Endothelial cell of umbilical vein (primary cell): ENCODE measurements around the gene EXOC6. TPM values are rescaled to one million over a fixed set of nuclear protein-coding genes. Genes with fewer than 3 reads are reported as not detected.

Experiments
- BruUV-seq: library from RNA; stranded (reverse); fragments of 400-500 nt; replicated peaks from 2 replicates; lab custom pipeline; 2021; lab: Mats Ljungman, UMichigan
- CTCF ChIA-PET: fragments of 300-600, 350-600 bp; sonication (Branson Sonifier 250); formaldehyde crosslinking; loops from one replicate; lab custom pipeline; 2021; ENCODE audit warnings: antibody characterized with exemption, inconsistent platforms; lab: Charles Lee
- POLR2A ChIA-PET: fragments of 300-600, 350-600 bp; sonication (Branson Sonifier 250); formaldehyde crosslinking; loops from one replicate; lab custom pipeline; 2021; ENCODE audit warnings: antibody characterized with exemption, inconsistent platforms; lab: Charles Lee
- DNase-seq: peaks from one replicate; pipeline ENCODE4 v3.0.0-alpha.2; 2011; ENCODE audit warnings: low read depth, low spot score
- FAIRE-seq: peaks from 2 replicates; lab custom pipeline; 2011; peaks lifted over from hg19 to GRCh38; lab: Jason Lieb, UNC
- H2AFZ ChIP-seq: 2 replicates; pipeline ENCODE4 v1.6.0; 2012; ENCODE audit warnings: low read depth, low read length, control low read depth, inconsistent platforms
- H3K27ac ChIP-seq: 2 replicates; pipeline ENCODE4 v1.5.1; 2011; ENCODE audit warnings: low read depth, mild to moderate bottlenecking, control low read depth, low read length, moderate library complexity; ENCODE audit not compliant: insufficient read depth
- H3K27me3 ChIP-seq, 2 experiments: 2 replicates each; pipeline versions ENCODE4 v1.6.0 to v1.6.1; 2011; ENCODE audit warnings: low read length in 2 of 2, mixed read lengths in 1 of 2; ENCODE audit not compliant: control insufficient read depth in 2 of 2, insufficient read depth in 2 of 2
- H3K36me3 ChIP-seq, 2 experiments: 2 replicates in 1 of 2; 3 replicates in 1 of 2; pipeline ENCODE4 v1.5.1; 2011; ENCODE audit warnings: low read length in 2 of 2, mild to moderate bottlenecking in 1 of 2, moderate library complexity in 1 of 2; ENCODE audit not compliant: control insufficient read depth in 2 of 2, insufficient read depth in 2 of 2; ENCODE audit errors: extremely low read depth in 1 of 2
- H3K4me1 ChIP-seq: 3 replicates; pipeline ENCODE4 v1.5.1; 2011; ENCODE audit warnings: mild to moderate bottlenecking, low read length; ENCODE audit not compliant: control insufficient read depth, insufficient read depth; ENCODE audit errors: extremely low read depth
- H3K4me2 ChIP-seq: 2 replicates; pipeline ENCODE4 v1.6.1; 2011; ENCODE audit warnings: low read length, control low read depth, mixed read lengths; ENCODE audit not compliant: insufficient read depth
- H3K4me3 ChIP-seq, 3 experiments: fragments of 200-600 bp in 1 of 3; sonication (generic), shearing (Covaris generic) in 1 of 3; replicated peaks in 1 of 3; 2 replicates each; pipeline ENCODE4 v1.5.1; 2011 to 2016; ENCODE audit warnings: control low read depth in 3 of 3, low read length in 3 of 3, mild to moderate bottlenecking in 2 of 3, inconsistent platforms in 1 of 3, low read depth in 1 of 3, moderate library complexity in 1 of 3; ENCODE audit not compliant: insufficient read depth in 1 of 3
- H3K79me2 ChIP-seq: 2 replicates; pipeline ENCODE4 v1.6.0; 2012; ENCODE audit warnings: low read length, inconsistent platforms; ENCODE audit not compliant: control insufficient read depth, insufficient read depth
- H3K9ac ChIP-seq: replicated peaks from 2 replicates; pipeline ENCODE3; 2011; ENCODE audit warnings: low read length, control low read depth; ENCODE audit not compliant: insufficient read depth; ENCODE audit errors: extremely low read depth
- H3K9me1 ChIP-seq: replicated peaks from 3 replicates; pipeline ENCODE4 v1.6.0; 2011; ENCODE audit warnings: mild to moderate bottlenecking, low read length; ENCODE audit not compliant: control insufficient read depth, insufficient read depth; ENCODE audit errors: extremely low read depth
- H3K9me3 ChIP-seq: replicated peaks from 2 replicates; pipeline ENCODE4 v1.5.1; 2012; ENCODE audit warnings: low read length, inconsistent platforms; ENCODE audit not compliant: control insufficient read depth, insufficient read depth
- H4K20me1 ChIP-seq: replicated peaks from 2 replicates; pipeline ENCODE3; 2011; ENCODE audit warnings: mild to moderate bottlenecking, low read length; ENCODE audit not compliant: control insufficient read depth, insufficient read depth; ENCODE audit errors: extremely low read depth
- EZH2 ChIP-seq: IDR thresholded peaks from 2 replicates; pipeline ENCODE4 v1.6.1; 2012; ENCODE audit warnings: borderline replicate concordance, low read depth, mild to moderate bottlenecking, moderate library complexity, low read length, inconsistent platforms; ENCODE audit not compliant: severe bottlenecking
- FOS ChIP-seq: IDR thresholded peaks from 2 replicates; pipeline ENCODE4 v1.6.1; 2011; ENCODE audit warnings: mild to moderate bottlenecking, low read length, moderate library complexity, borderline replicate concordance; ENCODE audit not compliant: insufficient read depth
- GATA2 ChIP-seq: IDR thresholded peaks from 2 replicates; pipeline ENCODE4 v1.7.0; 2011; ENCODE audit warnings: low read depth, mild to moderate bottlenecking, moderate library complexity, mixed read lengths, low read length; ENCODE audit not compliant: insufficient read length, insufficient read depth
- JUN ChIP-seq: IDR thresholded peaks from 2 replicates; pipeline ENCODE4 v1.6.1; 2011; ENCODE audit warnings: borderline replicate concordance, low read depth; ENCODE audit not compliant: insufficient read length, insufficient read depth
- MYC ChIP-seq: IDR thresholded peaks from one replicate; pipeline ENCODE4 v1.6.1; 2011; ENCODE audit warnings: mild to moderate bottlenecking, low read depth, low read length
- POLR2A ChIP-seq: IDR thresholded peaks from 2 replicates; pipeline ENCODE4 v1.6.1; 2012; ENCODE audit warnings: low read depth, mild to moderate bottlenecking, control low read depth, low read length
- POLR2AphosphoS5 ChIP-seq: IDR thresholded peaks from 2 replicates; pipeline ENCODE4 v1.6.1; 2012; ENCODE audit warnings: low read depth, mild to moderate bottlenecking, control low read depth, low read length, moderate library complexity; ENCODE audit not compliant: insufficient read depth
- dilution Hi-C: fragments of 300-500 bp; cut with MboI; formaldehyde crosslinking; loops from one replicate; pipeline ENCODE4 v1.15.0; 2019; ENCODE audit warnings: low sequenced_read_pairs; ENCODE audit not compliant: extremely low pct_ligation_motif_present
- intact Hi-C: fragments of 100-400 bp; cut with micrococcal nuclease; formaldehyde crosslinking; loops from one replicate; pipeline ENCODE4 v1.10.0; 2022
- polyA plus RNA-seq, 4 experiments: library from polyadenylated mRNA; depleted of rRNA in 3 of 4; stranded (reverse) in 3 of 4; unstranded in 1 of 4; fragments of >200 nt; gene quantifications; 2 replicates each; pipeline versions ENCODE4 v1.2.1 to v1.2.3, GENCODE V29; 2011 to 2012; ENCODE audit warnings: missing spikeins in 1 of 4
- total RNA-seq: library from RNA; stranded (reverse); gene quantifications from 2 replicates; pipeline ENCODE4 v1.2.3, GENCODE V29; 2021
- TF ChIP-seq, protein P1 (sequence below), 2 donors: IDR thresholded peaks; 1 replicate in 1 of 2; 2 replicates in 1 of 2; pipeline ENCODE4 v1.5.1; 2011; ENCODE audit warnings: low read length in 2 of 2, mild to moderate bottlenecking in 2 of 2, moderate library complexity in 2 of 2, control low read depth in 1 of 2, inconsistent platforms in 1 of 2, low read depth in 1 of 2; ENCODE audit not compliant: insufficient read depth in 1 of 2; ENCODE audit errors: extremely low read depth in 1 of 2
- TF ChIP-seq, protein P2 (sequence below): IDR thresholded peaks from 2 replicates; pipeline ENCODE4 v1.6.1; 2011; ENCODE audit not compliant: insufficient read depth, insufficient read length

EXOC6 gene
- total and polyA plus RNA-seq, 2 donors (not counting 3 experiments of a cell fraction or from before 2014, with no cell fraction given) = 72.6 to 108 TPM

DNA sequence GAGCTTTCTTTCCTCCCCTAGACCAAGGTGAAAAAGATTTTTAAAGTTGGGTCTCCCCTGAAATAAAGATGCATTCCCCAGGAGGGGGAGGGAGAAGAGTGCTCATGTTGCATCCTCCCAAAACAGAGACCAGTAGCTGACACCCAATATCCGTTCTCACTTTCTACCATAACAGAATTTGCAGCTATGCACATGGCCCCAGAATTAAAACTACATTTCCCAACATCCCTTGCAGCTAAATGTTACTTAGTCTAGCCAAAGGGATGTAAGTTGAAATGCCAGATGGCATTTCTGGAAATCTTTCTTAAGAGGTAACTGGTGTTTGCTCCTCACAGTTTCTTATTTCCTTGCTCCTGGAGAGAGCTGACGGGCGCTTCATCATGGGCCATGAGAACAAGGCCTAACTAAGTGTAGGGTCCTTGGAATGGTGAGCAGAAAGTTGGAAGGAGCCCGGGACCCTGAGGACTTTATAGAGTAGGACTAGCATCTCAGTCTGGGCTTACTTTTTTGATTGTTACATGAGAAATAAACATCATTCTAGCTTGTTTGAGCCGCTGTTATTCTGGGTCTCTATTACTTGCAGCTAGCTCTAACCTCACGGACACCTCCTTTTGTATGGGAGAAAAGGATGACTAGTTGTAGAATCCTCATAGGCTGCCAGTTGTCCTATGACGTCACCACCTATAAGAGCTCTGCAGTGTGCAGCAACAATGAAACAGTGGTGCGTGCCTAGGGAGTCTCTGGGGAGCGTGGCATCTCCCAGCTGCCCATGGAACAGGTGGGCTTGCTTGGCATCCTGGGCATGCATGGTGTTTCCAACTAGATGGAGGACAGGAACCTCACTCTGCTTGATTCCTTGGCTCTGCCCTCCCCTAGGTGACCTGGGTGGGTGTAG lies 46.1 kb upstream of the EXOC6 start:
- H3K79me2 ChIP-seq = no peaks in the 10 kb centered on the region
- ChIA-PET CTCF (interaction anchor here (1.0 to 2.0 kb wide), 5 partner anchors 14 to 83 kb away, joined by 3 to 4 read pairs (median 3); no protein-coding TSS in a partner anchor), POLR2A (no interaction called here)
- no peak overlapping the region for H3K9ac ChIP-seq
- no peak overlapping the region for H3K27ac ChIP-seq
- no peak for DNase-seq
- H2AFZ ChIP-seq = no peak overlapping the region
- no peaks in the 10 kb centered on the region for H3K9me1 ChIP-seq
- H3K9me3 ChIP-seq = no peaks in the 10 kb centered on the region
- H4K20me1 ChIP-seq = no peaks in the 10 kb centered on the region
- FAIRE-seq = no peak
- TF ChIP-seq GATA2 = no peak
- no peak for TF ChIP-seq POLR2A
- TF ChIP-seq, protein P1, sequence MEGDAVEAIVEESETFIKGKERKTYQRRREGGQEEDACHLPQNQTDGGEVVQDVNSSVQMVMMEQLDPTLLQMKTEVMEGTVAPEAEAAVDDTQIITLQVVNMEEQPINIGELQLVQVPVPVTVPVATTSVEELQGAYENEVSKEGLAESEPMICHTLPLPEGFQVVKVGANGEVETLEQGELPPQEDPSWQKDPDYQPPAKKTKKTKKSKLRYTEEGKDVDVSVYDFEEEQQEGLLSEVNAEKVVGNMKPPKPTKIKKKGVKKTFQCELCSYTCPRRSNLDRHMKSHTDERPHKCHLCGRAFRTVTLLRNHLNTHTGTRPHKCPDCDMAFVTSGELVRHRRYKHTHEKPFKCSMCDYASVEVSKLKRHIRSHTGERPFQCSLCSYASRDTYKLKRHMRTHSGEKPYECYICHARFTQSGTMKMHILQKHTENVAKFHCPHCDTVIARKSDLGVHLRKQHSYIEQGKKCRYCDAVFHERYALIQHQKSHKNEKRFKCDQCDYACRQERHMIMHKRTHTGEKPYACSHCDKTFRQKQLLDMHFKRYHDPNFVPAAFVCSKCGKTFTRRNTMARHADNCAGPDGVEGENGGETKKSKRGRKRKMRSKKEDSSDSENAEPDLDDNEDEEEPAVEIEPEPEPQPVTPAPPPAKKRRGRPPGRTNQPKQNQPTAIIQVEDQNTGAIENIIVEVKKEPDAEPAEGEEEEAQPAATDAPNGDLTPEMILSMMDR (IDR thresholded peaks at IDR 0.05; ENCODE audit: extremely low read depth in 1 of 2, insufficient read depth in 1 of 2, low read depth in 1 of 2, low read length in 2 of 2) = no peak
- TF ChIP-seq, protein P2, sequence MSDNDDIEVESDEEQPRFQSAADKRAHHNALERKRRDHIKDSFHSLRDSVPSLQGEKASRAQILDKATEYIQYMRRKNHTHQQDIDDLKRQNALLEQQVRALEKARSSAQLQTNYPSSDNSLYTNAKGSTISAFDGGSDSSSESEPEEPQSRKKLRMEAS = no peak
- TF ChIP-seq POLR2AphosphoS5 = no peak
- no peak for TF ChIP-seq MYC
- TF ChIP-seq FOS = no peak
- no peak for TF ChIP-seq JUN
- TF ChIP-seq EZH2 = no peak
- H3K27me3 ChIP-seq = no peaks in the 10 kb centered on the region
- dilution Hi-C loops (no loop called here), intact Hi-C loops (no loop called here)
- no peaks in the 10 kb centered on the region for H3K36me3 ChIP-seq
- BruUV-seq = no TSS peak
- no peak overlapping the region for H3K4me2 ChIP-seq
- H3K4me3 ChIP-seq = no peak overlapping the region
- H3K4me1 ChIP-seq = peaks cover 7% of the 10 kb centered on the region
